C4-2B (cell line): ENCODE measurements around the gene KDM4F.
"Not testable (repeated sequence)": the region's sequence is repeated elsewhere in the genome, so short reads cannot be mapped to it uniquely, and the experiment has no call there.

Experiments used
- H3K27ac ChIP-seq: fragments of 450-650 bp; 2 replicates; pipeline ENCODE4 v1.5.1; 2017
- ZFX ChIP-seq: fragments of 450-650 bp; IDR thresholded peaks from 2 replicates; pipeline ENCODE4 v1.6.1; 2017
- TF ChIP-seq, protein P1 (sequence below): fragments of 450-650 bp; conservative IDR thresholded peaks from 2 replicates; pipeline ENCODE4 v1.5.1; 2017; ENCODE audit warnings: mild to moderate bottlenecking

KDM4F gene

DNA sequence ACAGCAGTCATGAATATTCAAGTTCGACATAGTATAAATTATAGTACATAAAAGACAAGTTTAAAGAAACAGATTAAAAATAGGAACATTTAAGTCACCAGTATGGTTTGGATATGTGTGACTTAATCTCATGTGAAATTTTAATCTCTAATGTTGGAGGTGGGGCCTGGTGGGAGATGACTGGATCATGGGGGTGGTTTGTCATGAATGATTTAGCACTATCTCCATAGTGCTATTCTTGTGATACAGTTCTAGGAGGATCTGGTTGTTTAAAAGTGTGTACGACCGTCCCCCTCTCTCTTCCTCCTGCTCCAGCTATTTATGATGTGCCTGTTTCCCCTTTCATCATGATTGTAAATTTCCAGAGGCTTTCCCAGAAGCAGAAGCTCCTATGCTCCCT, 20.9 kb upstream of the KDM4F start:
- no peak overlapping the region for H3K27ac ChIP-seq
- TF ChIP-seq, protein P1, sequence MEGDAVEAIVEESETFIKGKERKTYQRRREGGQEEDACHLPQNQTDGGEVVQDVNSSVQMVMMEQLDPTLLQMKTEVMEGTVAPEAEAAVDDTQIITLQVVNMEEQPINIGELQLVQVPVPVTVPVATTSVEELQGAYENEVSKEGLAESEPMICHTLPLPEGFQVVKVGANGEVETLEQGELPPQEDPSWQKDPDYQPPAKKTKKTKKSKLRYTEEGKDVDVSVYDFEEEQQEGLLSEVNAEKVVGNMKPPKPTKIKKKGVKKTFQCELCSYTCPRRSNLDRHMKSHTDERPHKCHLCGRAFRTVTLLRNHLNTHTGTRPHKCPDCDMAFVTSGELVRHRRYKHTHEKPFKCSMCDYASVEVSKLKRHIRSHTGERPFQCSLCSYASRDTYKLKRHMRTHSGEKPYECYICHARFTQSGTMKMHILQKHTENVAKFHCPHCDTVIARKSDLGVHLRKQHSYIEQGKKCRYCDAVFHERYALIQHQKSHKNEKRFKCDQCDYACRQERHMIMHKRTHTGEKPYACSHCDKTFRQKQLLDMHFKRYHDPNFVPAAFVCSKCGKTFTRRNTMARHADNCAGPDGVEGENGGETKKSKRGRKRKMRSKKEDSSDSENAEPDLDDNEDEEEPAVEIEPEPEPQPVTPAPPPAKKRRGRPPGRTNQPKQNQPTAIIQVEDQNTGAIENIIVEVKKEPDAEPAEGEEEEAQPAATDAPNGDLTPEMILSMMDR, result no peak
- TF ChIP-seq ZFX, result no peak

DNA sequence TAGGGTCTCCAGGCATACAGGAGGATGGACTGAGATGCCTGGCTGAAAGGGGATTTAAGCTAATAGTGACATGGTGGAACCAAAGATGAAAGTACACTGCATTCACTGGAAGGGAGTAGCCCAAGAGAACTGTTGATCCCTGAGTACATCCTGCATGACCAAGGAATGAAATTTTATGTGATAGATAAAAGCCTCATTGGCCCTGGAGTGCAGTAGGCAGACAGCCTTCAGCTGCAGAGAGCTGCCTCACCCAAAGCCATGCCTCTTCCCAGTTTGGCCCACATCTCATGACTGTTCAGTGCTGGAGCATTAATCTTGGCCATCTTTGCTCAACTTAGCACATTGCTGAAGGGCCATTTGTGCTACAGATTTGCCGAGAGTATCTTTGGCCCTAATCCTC, 16.2 kb upstream of the KDM4F start:
- no peak for TF ChIP-seq ZFX
- TF ChIP-seq, protein P1, result no peak

DNA sequence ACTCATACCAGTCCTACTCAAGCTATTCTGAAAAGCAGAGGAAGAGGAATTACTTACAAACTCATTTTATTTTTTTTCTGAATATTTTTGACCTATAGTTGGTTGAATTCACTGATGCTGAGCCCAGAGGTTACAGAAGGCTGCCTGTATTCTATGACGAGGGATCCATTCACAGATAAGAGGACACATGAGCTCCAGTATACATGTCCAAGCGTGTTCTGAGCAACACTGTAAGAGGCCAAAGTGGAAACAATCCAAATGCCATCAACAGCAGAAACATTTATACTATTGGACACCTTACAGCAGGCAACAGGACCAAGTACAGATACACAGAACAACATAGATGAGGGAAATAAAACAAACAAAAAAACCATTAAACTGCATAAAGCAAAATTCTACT, 13.9 kb upstream of the KDM4F start:
- no peak for TF ChIP-seq ZFX
- TF ChIP-seq, protein P1, result no peak
- no peak overlapping the region for H3K27ac ChIP-seq

More for the DNA sequence above, 16.2 kb upstream of the KDM4F start:
- H3K27ac ChIP-seq, result no peak overlapping the region

DNA sequence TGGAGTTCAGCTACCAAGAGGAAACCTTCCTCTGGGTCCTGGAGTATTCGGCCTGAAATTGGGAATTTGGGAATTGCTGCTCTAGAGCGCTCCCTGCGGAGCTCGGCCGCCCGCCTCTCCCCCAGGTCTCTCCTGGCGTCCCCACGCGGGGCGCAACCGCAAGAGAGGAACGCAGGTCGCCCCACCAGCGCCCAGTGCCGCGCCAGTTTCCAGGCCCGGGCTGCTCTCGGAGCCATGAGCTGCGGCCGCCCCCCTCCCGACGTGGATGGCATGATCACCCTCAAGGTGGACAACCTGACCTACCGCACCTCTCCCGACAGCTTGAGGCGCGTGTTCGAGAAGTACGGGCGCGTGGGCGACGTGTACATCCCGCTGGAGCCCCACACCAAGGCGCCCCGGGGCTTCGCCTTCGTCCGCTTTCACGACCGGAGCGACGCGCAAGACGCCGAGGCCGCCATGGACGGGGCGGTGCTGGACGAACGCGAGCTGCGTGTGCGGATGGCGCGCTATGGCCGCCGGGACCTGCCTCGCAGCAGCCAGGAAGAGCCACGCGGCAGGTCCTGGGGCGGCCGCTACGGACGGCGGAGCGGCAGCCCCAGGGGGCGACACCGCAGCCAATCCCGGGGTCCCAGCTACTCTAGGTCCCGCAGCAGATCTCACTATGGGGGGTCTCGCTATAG, 11.7 kb upstream of the KDM4F start:
- H3K27ac ChIP-seq, result not testable (repeated sequence)

DNA sequence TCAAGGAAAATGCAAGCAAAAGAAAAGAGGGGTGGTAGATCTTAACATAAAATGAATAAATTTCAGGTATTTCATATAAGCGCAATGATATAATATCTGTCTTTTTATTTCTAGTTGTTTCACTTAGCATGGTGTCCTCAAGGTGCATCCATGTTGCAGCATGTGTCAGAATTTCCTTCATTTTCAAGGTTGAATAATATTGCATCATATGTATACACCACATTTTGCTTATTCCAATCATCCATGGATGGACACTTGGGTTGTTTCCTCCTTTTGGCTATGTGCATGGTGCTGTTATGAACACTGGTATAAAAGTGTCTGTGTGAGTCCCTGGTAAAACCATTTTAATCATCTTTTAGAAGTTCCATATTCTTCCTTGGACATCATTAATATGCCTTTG, 7.0 kb upstream of the KDM4F start:
- H3K27ac ChIP-seq, result no peak overlapping the region
- no peak for TF ChIP-seq ZFX
- TF ChIP-seq, protein P1, result no peak

DNA sequence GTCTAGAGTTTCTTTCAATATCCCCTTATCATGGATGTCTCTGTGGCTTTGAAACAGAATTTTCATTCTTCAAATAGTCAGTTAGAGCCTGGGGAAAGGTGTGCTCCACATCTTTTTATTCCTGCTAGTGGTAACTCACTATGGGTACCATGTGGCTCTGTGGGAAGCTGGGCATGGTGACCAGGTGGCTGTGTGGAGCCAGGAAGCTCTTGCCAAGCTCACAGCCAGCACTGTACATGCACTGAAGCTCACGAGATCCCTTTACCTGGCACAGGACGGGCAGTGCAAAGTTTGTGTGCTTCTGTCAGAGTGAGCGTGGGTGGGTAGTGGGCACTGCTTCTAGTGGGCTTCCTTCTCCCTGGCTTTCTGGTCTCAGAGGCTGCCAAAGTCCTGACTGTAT, 6.3 kb upstream of the KDM4F start:
- no peak overlapping the region for H3K27ac ChIP-seq
- no peak for TF ChIP-seq ZFX
- TF ChIP-seq, protein P1, result no peak

DNA sequence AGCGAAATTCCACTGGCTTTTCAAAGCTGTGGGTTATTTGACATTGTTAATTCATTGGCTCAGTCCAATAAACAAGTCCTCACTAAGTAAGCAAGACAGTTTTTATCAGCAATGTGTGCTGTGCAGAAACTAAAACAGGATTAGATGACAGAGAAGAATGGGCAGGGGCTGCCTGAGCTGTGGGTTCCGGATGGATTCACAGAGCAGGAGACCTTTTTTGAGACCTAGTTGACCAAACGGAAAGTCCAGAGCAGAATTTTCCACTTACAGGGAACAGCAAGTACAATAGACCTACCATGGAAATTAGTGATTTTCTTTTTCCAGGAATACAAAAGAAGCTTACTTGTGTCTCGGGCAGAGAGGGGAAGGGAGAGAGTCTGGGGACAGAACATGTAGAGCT, 5.2 kb upstream of the KDM4F start:
- no peak overlapping the region for H3K27ac ChIP-seq
- no peak for TF ChIP-seq ZFX
- TF ChIP-seq, protein P1, result no peak

DNA sequence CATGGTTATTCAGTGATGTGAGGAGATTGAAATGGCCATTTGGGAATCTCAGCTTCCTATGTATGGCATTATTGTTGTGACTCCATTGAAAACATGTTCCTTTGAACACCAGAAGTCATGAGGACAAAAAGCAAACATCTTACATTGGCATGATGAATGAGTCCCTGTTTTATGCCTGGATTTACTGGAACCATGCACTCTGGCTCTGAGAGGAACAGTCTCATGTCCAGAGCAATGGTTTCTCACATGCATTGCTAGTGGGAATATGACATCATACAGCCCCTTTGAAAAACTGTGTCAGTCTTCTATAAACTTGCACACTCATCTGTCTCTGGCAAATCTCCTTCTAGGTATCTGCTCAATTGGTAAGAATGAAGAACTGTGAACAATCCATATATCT, 3.4 kb upstream of the KDM4F start:
- no peak overlapping the region for H3K27ac ChIP-seq
- no peak for TF ChIP-seq ZFX
- TF ChIP-seq, protein P1, result no peak
